Osteocyte (in vitro differentiated cells): ENCODE measurements around the gene EME2. TPM values are rescaled to one million over a fixed set of nuclear protein-coding genes. Genes with fewer than 3 reads are reported as not detected.

ENCODE experiments used
- DNase-seq: peaks from one replicate; pipeline ENCODE4 v3.0.0; 2021; ENCODE audit warnings: mixed read lengths; ENCODE audit not compliant: unreplicated experiment; ENCODE audit errors: extremely low spot score
- H3K27ac Mint-ChIP-seq: one replicate; pipeline ENCODE4 v1.8.0; 2021; ENCODE audit warnings: mild to moderate bottlenecking, mixed read lengths; ENCODE audit not compliant: unreplicated experiment
- H3K27me3 Mint-ChIP-seq: one replicate; pipeline ENCODE4 v1.8.0; 2021; ENCODE audit warnings: mixed read lengths; ENCODE audit not compliant: unreplicated experiment
- H3K36me3 Mint-ChIP-seq: one replicate; pipeline ENCODE4 v1.8.0; 2021; ENCODE audit warnings: mixed read lengths; ENCODE audit not compliant: unreplicated experiment
- H3K4me1 Mint-ChIP-seq: one replicate; pipeline ENCODE4 v1.8.0; 2021; ENCODE audit warnings: mixed read lengths; ENCODE audit not compliant: unreplicated experiment
- H3K4me3 Mint-ChIP-seq: one replicate; pipeline ENCODE4 v1.8.0; 2021; ENCODE audit warnings: mild to moderate bottlenecking, moderate library complexity, mixed read lengths; ENCODE audit not compliant: unreplicated experiment
- H3K9me3 Mint-ChIP-seq: one replicate; pipeline ENCODE4 v1.8.0; 2021; ENCODE audit warnings: mixed read lengths; ENCODE audit not compliant: unreplicated experiment
- total RNA-seq: library from RNA; stranded (reverse); gene quantifications from 2 replicates; pipeline ENCODE4 v1.2.1, GENCODE V29; 2021
- TF ChIP-seq, protein P1 (sequence below): fragments of 200-600 bp; sonication (generic); IDR thresholded peaks from 2 replicates; pipeline ENCODE4 v1.5.0; 2021; ENCODE audit warnings: antibody characterized with exemption, mild to moderate bottlenecking, moderate library complexity

Gene EME2
- total RNA-seq, 1 donor from 2014 or later = 21.5 TPM

DNA sequence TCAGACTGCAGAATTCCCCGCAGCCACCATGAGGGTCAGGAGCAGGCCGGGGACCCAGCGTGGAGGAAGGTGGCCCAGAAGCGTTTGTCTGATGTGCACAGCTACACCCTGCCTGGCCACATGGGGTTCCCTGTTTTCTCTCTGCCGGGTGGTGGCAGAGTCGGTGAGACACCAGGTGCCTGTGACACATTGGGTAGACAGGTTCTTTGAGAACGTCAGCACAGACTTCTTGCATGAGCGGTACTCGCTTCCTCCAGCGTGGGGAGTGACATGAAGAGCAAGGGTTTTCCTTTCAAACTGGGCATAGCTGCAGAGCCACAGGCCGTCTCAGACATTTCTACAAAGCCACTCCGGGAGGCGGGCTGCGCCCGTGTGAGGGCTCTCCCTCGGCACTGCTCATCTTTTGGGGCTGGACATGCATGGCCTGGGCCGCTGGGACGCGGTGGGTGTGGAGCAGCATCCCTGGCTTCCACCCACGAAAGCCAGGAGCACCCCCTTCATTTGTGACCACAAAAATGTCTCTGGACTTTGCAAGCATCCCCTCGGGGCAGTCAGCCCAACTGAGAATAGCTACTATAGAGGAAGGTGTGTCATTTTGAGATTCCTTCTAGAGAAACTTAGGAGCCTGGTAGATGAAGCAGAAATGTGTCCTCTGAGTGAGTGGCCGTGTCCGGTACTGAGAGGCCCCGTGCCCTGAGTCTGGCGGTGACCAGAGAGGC lies 27.3 kb upstream of the EME2 start:
- TF ChIP-seq, protein P1, sequence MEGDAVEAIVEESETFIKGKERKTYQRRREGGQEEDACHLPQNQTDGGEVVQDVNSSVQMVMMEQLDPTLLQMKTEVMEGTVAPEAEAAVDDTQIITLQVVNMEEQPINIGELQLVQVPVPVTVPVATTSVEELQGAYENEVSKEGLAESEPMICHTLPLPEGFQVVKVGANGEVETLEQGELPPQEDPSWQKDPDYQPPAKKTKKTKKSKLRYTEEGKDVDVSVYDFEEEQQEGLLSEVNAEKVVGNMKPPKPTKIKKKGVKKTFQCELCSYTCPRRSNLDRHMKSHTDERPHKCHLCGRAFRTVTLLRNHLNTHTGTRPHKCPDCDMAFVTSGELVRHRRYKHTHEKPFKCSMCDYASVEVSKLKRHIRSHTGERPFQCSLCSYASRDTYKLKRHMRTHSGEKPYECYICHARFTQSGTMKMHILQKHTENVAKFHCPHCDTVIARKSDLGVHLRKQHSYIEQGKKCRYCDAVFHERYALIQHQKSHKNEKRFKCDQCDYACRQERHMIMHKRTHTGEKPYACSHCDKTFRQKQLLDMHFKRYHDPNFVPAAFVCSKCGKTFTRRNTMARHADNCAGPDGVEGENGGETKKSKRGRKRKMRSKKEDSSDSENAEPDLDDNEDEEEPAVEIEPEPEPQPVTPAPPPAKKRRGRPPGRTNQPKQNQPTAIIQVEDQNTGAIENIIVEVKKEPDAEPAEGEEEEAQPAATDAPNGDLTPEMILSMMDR = no peak
- Mint-ChIP-seq H3K27me3 (no peaks in the 10 kb centered on the region), H3K36me3 (peaks cover 4% of the 10 kb centered on the region), H3K4me3 (peak overlapping the region; percentile 50), H3K9me3 (no peaks in the 10 kb centered on the region), H3K4me1 (peaks cover 31% of the 10 kb centered on the region), H3K27ac (peak overlapping the region; percentile 96)
- DNase-seq = peak; percentile 89

DNA sequence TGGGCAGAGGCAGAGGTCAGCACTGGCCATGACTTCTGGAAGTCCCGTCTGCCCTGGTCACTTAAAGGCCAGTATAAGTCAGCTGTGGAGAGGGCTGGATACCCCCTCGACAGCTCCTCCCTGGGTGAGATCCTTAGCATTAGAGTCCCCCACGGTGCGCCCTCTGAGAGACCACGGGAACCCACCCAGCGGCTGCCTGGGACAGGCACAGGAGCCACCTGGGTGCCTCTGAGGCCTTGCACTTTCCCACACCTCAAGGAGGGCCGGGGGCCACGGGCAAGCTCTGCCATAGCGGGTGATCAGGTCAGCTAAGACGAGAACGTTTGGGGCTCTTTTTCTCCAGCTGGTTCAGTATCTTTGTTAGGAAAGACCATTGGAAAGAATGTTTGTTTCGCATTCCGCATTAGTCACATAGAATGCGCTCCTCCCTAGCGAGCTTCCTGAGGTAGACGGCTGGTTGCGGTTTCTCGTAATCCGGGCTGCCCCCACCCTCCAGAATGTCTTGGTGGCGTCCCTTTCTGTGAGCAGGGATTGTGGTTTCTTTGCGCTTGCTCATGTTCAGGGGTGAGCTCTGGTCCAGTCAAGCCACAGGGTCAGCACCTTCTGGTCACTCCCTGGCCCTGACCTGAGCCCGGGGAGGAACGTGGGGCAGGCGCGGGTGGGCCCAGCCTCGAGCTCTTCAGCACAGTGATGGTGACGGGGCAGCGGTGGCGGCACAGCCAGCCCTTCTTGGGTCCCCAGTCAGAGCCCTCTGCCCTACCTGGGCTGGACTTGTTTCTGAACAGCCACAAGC lies 26.5 kb upstream of the EME2 start:
- peak; percentile 83 for DNase-seq
- Mint-ChIP-seq H3K4me3 (peak overlapping the region; percentile 50), H3K27me3 (no peaks in the 10 kb centered on the region), H3K4me1 (peaks cover 31% of the 10 kb centered on the region), H3K9me3 (no peaks in the 10 kb centered on the region), H3K27ac (peak overlapping the region; percentile 96), H3K36me3 (peaks cover under 1% of the 10 kb centered on the region)
- TF ChIP-seq, protein P1 = no peak

DNA sequence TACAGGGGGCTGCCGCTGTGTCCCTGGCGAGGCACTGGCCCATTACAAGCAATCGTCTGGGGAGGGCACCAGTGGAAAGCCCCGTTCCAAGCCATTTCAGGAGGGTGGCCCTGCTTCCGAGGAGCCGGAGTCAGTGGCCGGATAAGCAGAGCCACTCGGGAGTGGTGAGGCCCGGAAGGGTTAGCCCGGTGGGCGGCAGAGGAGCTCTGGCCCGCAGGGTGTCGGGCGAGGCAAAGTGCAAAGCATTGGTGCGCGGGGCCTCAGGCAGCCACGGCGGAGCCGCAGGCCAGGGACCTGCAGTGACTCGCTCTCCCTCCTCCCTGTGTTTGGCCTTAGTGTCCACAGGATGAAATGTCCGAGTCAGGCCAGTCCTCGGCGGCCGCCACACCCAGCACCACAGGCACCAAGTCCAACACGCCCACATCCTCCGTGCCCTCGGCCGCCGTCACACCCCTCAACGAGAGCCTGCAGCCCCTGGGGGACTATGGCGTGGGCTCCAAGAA lies 25.9 kb upstream of the EME2 start:
- H3K9me3 Mint-ChIP-seq = no peaks in the 10 kb centered on the region
- DNase-seq = no peak
- H3K27ac Mint-ChIP-seq = peak overlapping the region; percentile 96

DNA sequence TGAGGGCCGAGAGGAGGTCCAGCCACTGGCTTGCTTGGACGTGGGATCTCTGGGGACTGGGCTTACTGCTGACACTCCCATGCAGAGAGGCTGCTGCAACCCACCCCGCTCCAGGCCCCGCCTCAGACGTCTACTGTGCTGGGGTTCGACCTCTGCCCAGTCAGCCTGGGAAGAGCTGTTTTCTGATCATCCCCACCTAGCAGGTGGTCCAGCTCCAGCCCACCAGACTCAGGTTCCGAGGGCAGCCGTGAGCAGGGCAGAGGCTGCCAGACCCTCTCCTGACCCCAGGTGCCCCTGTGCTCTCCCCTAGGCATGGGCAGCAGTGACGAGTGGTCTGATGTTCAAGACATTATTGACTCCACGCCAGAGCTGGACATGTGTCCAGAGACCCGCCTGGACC lies 24.7 kb upstream of the EME2 start:
- no peaks in the 10 kb centered on the region for H3K9me3 Mint-ChIP-seq
- no peak for DNase-seq
- TF ChIP-seq, protein P1 = no peak
- H3K36me3 Mint-ChIP-seq = no peaks in the 10 kb centered on the region
- H3K4me1 Mint-ChIP-seq = peaks cover 31% of the 10 kb centered on the region
- H3K27ac Mint-ChIP-seq = no peak overlapping the region
- no peak overlapping the region for H3K4me3 Mint-ChIP-seq
- H3K27me3 Mint-ChIP-seq = no peaks in the 10 kb centered on the region

More for the DNA sequence above, 25.9 kb upstream of the EME2 start:
- Mint-ChIP-seq H3K36me3 (no peaks in the 10 kb centered on the region), H3K4me3 (no peak overlapping the region), H3K4me1 (peaks cover 31% of the 10 kb centered on the region), H3K27me3 (no peaks in the 10 kb centered on the region)
- TF ChIP-seq, protein P1 = no peak
